Measurements from ENCODE around the gene USP12.

Gene USP12

DNA sequence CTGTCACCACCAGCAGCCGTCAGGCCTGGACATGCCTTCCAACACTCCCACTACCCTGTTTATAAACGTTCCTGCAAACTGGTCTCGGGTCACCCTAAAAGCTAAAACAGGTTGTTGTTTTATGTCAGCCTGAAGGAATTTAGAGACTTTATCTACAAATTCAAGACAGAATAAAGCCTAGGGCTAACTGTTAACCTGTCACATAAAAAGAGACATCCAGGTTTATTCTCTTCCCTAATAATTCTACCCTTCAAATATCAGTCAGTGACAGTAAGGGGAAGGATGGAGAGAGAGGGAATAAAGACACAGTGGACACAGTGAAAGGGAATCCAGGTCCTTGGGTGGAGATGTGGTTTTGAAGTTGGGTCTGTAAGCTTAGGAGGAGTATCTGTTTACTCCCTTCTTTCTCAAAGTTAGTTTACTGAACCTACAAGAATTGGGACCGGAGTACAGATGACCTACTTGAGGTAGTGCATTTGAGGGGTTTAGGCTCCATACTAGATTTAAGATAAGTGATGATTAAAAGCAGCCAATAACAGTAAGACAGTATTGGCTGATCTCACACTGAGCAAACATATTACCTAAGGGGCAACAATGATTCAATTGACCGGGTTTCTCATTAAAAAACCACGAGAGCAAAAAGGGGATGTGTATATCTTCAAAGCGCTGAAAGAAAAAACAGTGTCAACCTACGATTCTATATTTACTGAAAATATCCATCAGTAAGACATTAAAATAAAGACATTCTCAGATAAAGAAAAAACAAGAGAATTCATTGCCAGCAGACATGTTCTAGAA, 142.7 kb downstream of the USP12 start:
- DNase-seq, result no peak

- no peak for DNase-seq
These were observed 144.4 kb downstream of the USP12 start for GRCh38 chr13:27027086-27027667.

DNA sequence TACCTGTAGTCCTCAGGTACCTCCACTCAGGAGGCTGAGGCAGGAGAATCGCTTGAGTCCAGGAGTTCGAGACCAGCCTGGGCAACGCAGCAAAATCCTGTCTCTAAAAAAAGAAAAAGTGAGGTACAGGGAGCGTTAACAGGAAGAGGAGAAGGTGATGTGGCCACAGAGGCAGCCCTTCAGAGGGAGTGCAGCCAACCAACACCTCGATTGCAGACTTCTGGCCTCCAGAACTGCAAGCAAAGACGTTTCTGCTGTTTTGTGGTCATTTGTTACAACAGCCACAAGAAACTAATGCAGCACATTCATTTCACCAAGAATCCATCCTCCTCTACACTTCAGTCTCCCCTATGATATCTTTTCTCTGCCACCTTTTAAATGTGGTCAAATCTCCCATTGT, 145.2 kb downstream of the USP12 start:
- DNase-seq, result no peak

GRCh38 chr13:27024776-27025492, 146.7 kb downstream of the USP12 start:
- DNase-seq, result no peak

DNA sequence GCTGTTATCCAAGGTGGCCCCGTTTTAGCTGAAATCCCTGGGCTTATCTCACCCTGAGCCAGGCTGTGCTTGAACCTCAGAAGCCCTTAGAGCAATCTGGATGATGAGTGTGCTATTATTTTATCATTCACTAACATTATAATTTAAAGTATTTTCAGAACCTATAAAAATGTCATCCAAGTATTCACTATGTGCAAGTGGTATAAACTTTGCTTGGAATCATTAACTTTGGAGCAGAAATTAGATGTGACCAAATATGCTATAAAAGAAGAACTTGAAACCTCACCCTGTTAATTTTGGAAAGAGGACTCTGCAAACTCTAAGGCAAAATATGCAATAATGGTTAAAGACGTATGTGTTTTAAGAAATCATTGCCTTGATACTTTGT, 147.5 kb downstream of the USP12 start:
- no peak for DNase-seq

- DNase-seq, result no peak
These were observed 148.1 kb downstream of the USP12 start for GRCh38 chr13:27023385-27024073.

DNA sequence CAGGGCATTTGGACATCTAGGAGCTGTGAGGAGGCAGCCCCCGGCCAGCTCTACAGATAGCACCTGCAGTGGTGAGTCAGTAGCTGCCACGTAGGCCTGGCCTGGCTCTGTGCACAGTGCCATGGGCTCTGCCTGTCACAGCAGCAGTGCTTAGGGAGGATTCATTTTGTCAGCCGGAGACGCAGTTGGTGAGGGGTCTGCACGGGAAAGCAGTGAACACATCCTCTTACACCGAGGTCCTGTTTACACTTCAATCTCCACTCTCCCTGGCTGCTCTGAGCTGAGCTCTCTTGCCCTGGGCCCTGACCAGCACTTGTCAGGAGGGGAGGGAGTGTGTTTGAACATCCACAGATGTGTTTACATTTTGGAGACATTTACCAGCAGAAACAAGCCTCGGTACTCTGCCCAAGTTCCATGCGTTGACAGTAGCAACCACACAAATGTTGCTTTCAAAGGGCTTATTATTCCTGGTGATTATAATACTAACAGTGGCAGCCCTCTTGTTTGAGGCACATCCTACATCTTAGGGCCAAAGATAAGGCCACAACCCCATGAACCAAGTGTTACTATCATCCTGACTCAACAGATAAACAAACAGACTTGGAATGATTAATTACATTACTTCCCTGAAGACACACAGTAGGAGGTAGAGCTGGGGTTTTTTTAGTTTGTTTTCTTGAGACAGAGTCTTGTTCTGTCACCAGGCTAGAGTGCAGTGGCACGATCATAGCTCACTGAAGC, 148.9 kb downstream of the USP12 start:
- peak; percentile 61 for DNase-seq

- DNase-seq, result no peak
These were observed 151.2 kb downstream of the USP12 start for GRCh38 chr13:27020415-27020814.

GRCh38 chr13:27018882-27019281, 152.7 kb downstream of the USP12 start:
- no peak for DNase-seq

- no peak for DNase-seq
These were observed 153.2 kb downstream of the USP12 start for GRCh38 chr13:27018344-27018861.

DNA sequence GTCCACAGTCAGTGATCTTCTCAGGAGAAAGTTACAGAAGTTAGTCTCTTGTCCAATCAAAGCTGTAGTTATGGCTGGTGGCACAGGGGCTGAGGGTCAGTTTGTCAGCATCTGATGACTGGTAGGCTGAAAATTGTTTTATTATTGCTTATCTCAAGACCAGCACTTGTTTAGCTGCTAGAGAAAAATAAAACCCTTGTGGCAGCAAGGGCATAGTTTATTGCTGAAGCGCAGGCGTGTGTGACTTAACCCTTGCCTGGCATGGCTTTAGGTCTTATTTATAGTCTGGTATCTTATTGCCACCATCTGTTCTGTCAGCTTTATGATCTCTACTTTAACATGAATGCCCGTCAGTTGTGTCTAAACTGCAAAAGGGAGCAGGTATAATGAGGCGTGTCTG, 154.7 kb downstream of the USP12 start:
- no peak for DNase-seq
